GM18511 (cell line): ENCODE results near the gene GRAMD1B.

Source experiments
- ATAC-seq: cut with Tn5 transposase; IDR thresholded peaks from one replicate; pipeline ENCODE4 v1.9.1; 2021; ENCODE audit warnings: mild to moderate bottlenecking, moderate library complexity; ENCODE audit not compliant: unreplicated experiment

The GRAMD1B gene

GRCh38 chr11:123473941-123474677 lies 44.0 kb downstream of the GRAMD1B start:
- ATAC-seq = no peak

- ATAC-seq = no peak
Observed at GRCh38 chr11:123474994-123475393, 44.9 kb downstream of the GRAMD1B start.

GRCh38 chr11:123475469-123475868 lies 45.4 kb downstream of the GRAMD1B start:
- no peak for ATAC-seq

GRCh38 chr11:123477205-123477907 lies 47.3 kb downstream of the GRAMD1B start:
- ATAC-seq = no peak

GRCh38 chr11:123478352-123478987 lies 48.4 kb downstream of the GRAMD1B start:
- no peak for ATAC-seq

- peak; percentile 75 for ATAC-seq
Observed at GRCh38 chr11:123479048-123479837, 49.2 kb downstream of the GRAMD1B start.

- peak; percentile 48 for ATAC-seq
Observed at GRCh38 chr11:123480290-123480815, 50.3 kb downstream of the GRAMD1B start.

GRCh38 chr11:123480882-123481281 lies 50.8 kb downstream of the GRAMD1B start:
- ATAC-seq = no peak

- no peak for ATAC-seq
Observed at GRCh38 chr11:123481640-123482039, 51.6 kb downstream of the GRAMD1B start.

GRCh38 chr11:123482218-123482617 lies 52.1 kb downstream of the GRAMD1B start:
- no peak for ATAC-seq

GRCh38 chr11:123483058-123483457 lies 53.0 kb downstream of the GRAMD1B start:
- ATAC-seq = no peak

- ATAC-seq = no peak
Observed at GRCh38 chr11:123483466-123483865, 53.4 kb downstream of the GRAMD1B start.

GRCh38 chr11:123484448-123484847 lies 54.4 kb downstream of the GRAMD1B start:
- ATAC-seq = no peak

- no peak for ATAC-seq
Observed at GRCh38 chr11:123487157-123487744, 57.2 kb downstream of the GRAMD1B start.

GRCh38 chr11:123490527-123490926 lies 60.5 kb downstream of the GRAMD1B start:
- ATAC-seq = no peak

- ATAC-seq = no peak
Observed at GRCh38 chr11:123491241-123491640, 61.2 kb downstream of the GRAMD1B start.

GRCh38 chr11:123493349-123494063 lies 63.4 kb downstream of the GRAMD1B start:
- ATAC-seq = no peak

- ATAC-seq = no peak
Observed at GRCh38 chr11:123494195-123495050, 64.4 kb downstream of the GRAMD1B start.

- ATAC-seq = no peak
Observed at GRCh38 chr11:123504401-123504800, 74.3 kb downstream of the GRAMD1B start.
